Measurements from ENCODE around the gene RABGGTA.

Gene RABGGTA

DNA sequence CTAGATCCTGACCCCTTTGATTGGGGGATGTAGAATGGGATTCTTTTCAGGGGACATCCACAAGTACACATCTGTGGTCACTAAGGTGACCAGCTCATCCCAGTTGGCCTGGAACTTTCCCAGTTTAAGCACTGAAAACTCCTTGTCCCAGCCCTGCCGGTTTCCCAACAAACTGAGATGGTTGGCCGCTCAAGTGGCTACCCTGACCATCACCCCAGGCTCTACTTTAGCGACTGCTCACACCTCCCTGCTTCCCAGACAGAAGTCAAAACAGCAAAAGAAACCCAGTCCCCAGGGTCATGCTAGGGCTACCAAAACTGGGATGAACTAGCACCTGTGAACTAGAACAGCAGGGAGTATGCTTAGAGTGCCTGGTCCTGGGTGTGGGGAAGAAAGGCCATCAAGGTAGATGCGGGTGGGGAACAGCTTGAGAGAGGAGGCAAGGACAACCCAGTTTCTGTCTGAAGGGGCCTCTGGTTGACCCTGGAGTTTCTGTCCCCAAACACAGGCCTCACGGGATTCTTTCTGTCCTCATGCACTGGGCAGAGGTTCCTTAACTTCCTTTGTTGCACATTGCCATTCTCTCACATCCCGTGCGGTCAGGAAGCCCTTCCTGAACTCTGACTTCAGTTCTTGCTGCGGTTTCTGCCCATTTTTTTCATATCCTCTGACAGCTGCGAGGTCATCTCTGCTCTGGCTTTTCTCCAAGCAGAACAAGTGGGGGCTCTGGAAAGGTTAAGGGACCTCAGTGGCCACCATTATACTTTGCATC, 41.5 kb upstream of the RABGGTA start:
- H4K20me1 ChIP-seq (ENCODE audit: insufficient read depth, low read length) = no peaks in the 10 kb centered on the region
- peaks cover 4% of the 10 kb centered on the region for H3K36me3 ChIP-seq (replicated peaks; ENCODE audit: low read depth, low read length)
- no peak overlapping the region for H3K4me3 ChIP-seq (ENCODE audit: low read length)
- TF ChIP-seq EZH2phosphoT487 (IDR thresholded peaks at IDR 0.05; ENCODE audit: low read depth) (no peak), CTCF (IDR thresholded peaks at IDR 0.05; ENCODE audit: low read depth, low read length) (no peak)
- H3K4me1 ChIP-seq (ENCODE audit: low read length) = peaks cover under 1% of the 10 kb centered on the region
- H3K27ac ChIP-seq (ENCODE audit: low read length) = no peak overlapping the region
- H3K4me2 ChIP-seq (ENCODE audit: low read length) = no peak overlapping the region
- H3K27me3 ChIP-seq (ENCODE audit: low read depth, low read length) = no peaks in the 10 kb centered on the region
- H2AFZ ChIP-seq (ENCODE audit: low read depth, low read length) = no peak overlapping the region
- no peaks in the 10 kb centered on the region for H3K79me2 ChIP-seq (ENCODE audit: low read length)
- no peaks in the 10 kb centered on the region for H3K9me3 ChIP-seq (ENCODE audit: insufficient read depth, low read length)
- H3K9ac ChIP-seq (ENCODE audit: low read length) = no peak overlapping the region

- Histone ChIP-seq H3K36me3 (replicated peaks; ENCODE audit: low read depth, low read length) (peaks cover 11% of the 10 kb centered on the region), H4K20me1 (ENCODE audit: insufficient read depth, low read length) (no peaks in the 10 kb centered on the region), H2AFZ (ENCODE audit: low read depth, low read length) (no peak overlapping the region), H3K9ac (ENCODE audit: low read length) (no peak overlapping the region), H3K79me2 (ENCODE audit: low read length) (no peaks in the 10 kb centered on the region), H3K4me3 (ENCODE audit: low read length) (no peak overlapping the region), H3K27ac (ENCODE audit: low read length) (no peak overlapping the region), H3K9me3 (ENCODE audit: insufficient read depth, low read length) (no peaks in the 10 kb centered on the region), H3K4me1 (ENCODE audit: low read length) (peaks cover 4% of the 10 kb centered on the region), H3K27me3 (ENCODE audit: low read depth, low read length) (no peaks in the 10 kb centered on the region), H3K4me2 (ENCODE audit: low read length) (no peak overlapping the region)
- no peak for TF ChIP-seq CTCF (IDR thresholded peaks at IDR 0.05; ENCODE audit: low read depth, low read length)
- no peak for TF ChIP-seq EZH2phosphoT487 (IDR thresholded peaks at IDR 0.05; ENCODE audit: low read depth)
Measured at GRCh38 chr14:24311837-24312615, 40.6 kb upstream of the RABGGTA start.

GRCh38 chr14:24310646-24311604, 39.5 kb upstream of the RABGGTA start, which contains the start of gene LTB4R:
Gene LTB4R, plus strand, starts transcription at chr14:24311502. Its CDS starts 4,150 bp downstream, at chr14:24315652.
- Histone ChIP-seq H4K20me1 (ENCODE audit: insufficient read depth, low read length) (no peaks in the 10 kb centered on the region), H3K79me2 (ENCODE audit: low read length) (no peaks in the 10 kb centered on the region), H3K9me3 (ENCODE audit: insufficient read depth, low read length) (no peaks in the 10 kb centered on the region), H2AFZ (ENCODE audit: low read depth, low read length) (no peak within 1 kb of the TSS), H3K9ac (ENCODE audit: low read length) (no peak within 1 kb of the TSS), H3K4me3 (ENCODE audit: low read length) (no peak within 1 kb of the TSS), H3K4me1 (ENCODE audit: low read length) (peaks cover 4% of the 10 kb centered on the region), H3K27me3 (ENCODE audit: low read depth, low read length) (no peaks in the 10 kb centered on the region), H3K4me2 (ENCODE audit: low read length) (no peak within 1 kb of the TSS), H3K27ac (ENCODE audit: low read length) (no peak within 1 kb of the TSS), H3K36me3 (replicated peaks; ENCODE audit: low read depth, low read length) (peaks cover 16% of the 10 kb centered on the region)
- TF ChIP-seq EZH2phosphoT487 (IDR thresholded peaks at IDR 0.05; ENCODE audit: low read depth) (no peak), CTCF (IDR thresholded peaks at IDR 0.05; ENCODE audit: low read depth, low read length) (no peak)
